GM18517 (cell line): ENCODE measurements around the gene MYO1F.
"Not testable (repeated sequence)": the region's sequence is repeated elsewhere in the genome, so short reads cannot be mapped to it uniquely, and the experiment has no call there.

Experiments used
- ATAC-seq: cut with Tn5 transposase; IDR thresholded peaks from one replicate; pipeline ENCODE4 v1.9.1; 2021; ENCODE audit warnings: mild to moderate bottlenecking, moderate library complexity; ENCODE audit not compliant: unreplicated experiment

MYO1F gene

GRCh38 chr19:8600816-8601215, 23.6 kb upstream of the MYO1F start:
- ATAC-seq: no peak

- no peak for ATAC-seq
Observed at GRCh38 chr19:8600064-8600463, 22.8 kb upstream of the MYO1F start.

- no peak for ATAC-seq
Observed at GRCh38 chr19:8596168-8596567, 18.9 kb upstream of the MYO1F start.

- ATAC-seq: no peak
Observed at GRCh38 chr19:8595651-8596050, 18.4 kb upstream of the MYO1F start.

GRCh38 chr19:8593931-8594330, 16.7 kb upstream of the MYO1F start:
- ATAC-seq: no peak

GRCh38 chr19:8592231-8593009, 15.2 kb upstream of the MYO1F start:
- ATAC-seq: no peak

- no peak for ATAC-seq
Observed at GRCh38 chr19:8589177-8589714, 12.0 kb upstream of the MYO1F start.

- no peak for ATAC-seq
Observed at GRCh38 chr19:8585894-8586750, 8.9 kb upstream of the MYO1F start.

- ATAC-seq: no peak
Observed at GRCh38 chr19:8584965-8585893, 8.0 kb upstream of the MYO1F start.

GRCh38 chr19:8580710-8581281, 3.6 kb upstream of the MYO1F start:
- no peak for ATAC-seq

GRCh38 chr19:8578642-8579265, 1.5 kb upstream of the MYO1F start:
- no peak for ATAC-seq

- no peak for ATAC-seq
Observed at GRCh38 chr19:8577741-8578140, 499 bp upstream of the MYO1F start.

GRCh38 chr19:8576273-8576993, 809 bp downstream of the MYO1F start:
- no peak for ATAC-seq

GRCh38 chr19:8575467-8575997, 1.7 kb downstream of the MYO1F start:
- ATAC-seq: no peak

- ATAC-seq: not testable (repeated sequence)
Observed at GRCh38 chr19:8574619-8574922, 2.7 kb downstream of the MYO1F start.

- no peak for ATAC-seq
Observed at GRCh38 chr19:8573316-8573715, 3.9 kb downstream of the MYO1F start.

- ATAC-seq: no peak
Observed at GRCh38 chr19:8571006-8571411, 6.2 kb downstream of the MYO1F start.

GRCh38 chr19:8569066-8569771, 8.0 kb downstream of the MYO1F start:
- no peak for ATAC-seq
